ENCODE measurements around the gene COL4A1.

Gene COL4A1

GRCh38 chr13:110229905-110230563 lies 76.9 kb downstream of the COL4A1 start:
- no peak for TF ChIP-seq CTCF (IDR thresholded peaks at IDR 0.05; ENCODE audit: extremely low read depth, missing control alignments)
- no peak for DNase-seq (ENCODE audit: low spot score)

DNA sequence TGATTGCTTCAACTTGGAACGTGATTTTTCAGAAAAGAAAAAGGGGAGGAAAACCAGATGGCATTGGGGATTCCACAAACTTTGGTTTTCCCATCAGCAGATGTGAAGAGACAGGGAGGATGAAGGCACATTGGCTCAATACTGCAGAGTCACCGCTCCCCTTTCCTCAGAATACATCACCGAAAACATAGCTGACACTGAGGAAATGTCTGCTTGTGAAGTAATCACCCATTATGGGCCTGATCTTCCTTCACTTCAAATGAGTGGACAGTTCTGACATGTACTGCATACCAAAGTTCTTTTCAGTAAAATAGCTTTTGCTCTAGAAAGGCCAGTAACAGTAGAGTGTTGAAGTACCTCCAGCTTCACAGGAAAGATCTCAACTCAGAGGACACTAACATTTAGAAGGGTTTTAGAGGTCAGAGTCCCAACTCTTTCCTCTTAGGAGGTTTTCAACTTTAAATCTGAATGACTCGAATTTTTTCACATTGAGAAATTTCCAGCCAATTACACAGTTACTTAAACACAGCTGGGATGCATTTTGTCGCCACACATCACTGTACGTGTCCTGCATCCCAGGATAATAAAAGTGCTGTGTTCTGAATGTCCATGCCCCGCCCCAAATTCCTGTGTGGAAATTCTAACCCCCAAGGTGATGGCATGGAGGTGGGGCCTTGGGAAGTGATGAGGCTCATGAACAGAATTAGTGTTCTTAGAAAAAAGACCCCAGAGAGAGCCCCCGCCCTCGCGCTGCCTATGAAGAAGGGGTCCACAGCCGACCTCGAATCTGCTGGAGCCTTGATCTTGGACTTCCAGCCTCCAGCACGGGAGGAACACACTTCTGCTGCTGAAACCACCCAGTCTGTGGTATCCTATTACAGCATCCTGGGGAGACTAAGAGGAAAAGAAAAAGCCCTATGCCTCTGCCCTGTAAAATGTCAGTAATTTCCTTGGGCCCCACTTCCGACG lies 77.7 kb downstream of the COL4A1 start:
- no peak for TF ChIP-seq CTCF (IDR thresholded peaks at IDR 0.05; ENCODE audit: extremely low read depth, missing control alignments)
- no peak for DNase-seq (ENCODE audit: low spot score)

DNA sequence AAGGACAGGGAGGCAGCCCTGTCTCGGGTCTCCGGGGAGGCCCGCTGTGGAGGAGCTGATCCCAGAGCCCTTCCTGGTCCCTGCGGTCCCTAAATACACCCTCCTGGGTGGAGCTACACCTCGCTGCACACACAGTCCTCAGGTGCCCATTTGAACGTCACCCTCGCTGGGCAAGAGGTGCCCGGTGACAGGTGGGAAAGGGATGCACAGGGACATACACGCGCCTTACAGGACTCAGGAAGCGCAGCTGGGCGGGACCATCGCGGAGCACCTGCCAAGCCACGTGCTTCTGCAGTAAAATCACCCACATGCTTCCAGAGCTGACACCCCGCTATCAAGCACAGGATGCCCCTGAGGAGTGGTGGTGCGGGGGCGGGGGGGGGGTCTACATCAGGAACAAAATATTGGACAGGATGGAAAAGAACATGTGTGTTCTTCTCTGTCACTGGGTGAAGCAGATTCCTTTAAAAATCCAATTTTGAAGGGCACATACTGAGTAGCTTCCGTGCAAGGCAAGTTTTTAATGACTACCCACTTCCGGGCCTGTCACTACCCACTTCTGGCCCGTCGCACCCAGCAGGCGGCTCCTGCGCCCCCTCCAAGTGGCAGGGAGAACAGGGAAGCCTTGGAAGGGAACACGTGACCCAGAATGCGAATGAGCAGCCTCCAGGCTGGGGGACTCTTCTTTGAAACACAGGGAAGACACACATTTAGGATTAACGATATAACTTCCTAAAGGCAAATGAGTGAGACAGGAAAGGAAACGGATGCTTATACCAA lies 78.9 kb downstream of the COL4A1 start:
- no peak for TF ChIP-seq CTCF (IDR thresholded peaks at IDR 0.05; ENCODE audit: extremely low read depth, missing control alignments)
- DNase-seq (ENCODE audit: low spot score): no peak

- no peak for TF ChIP-seq CTCF (IDR thresholded peaks at IDR 0.05; ENCODE audit: extremely low read depth, missing control alignments)
- DNase-seq (ENCODE audit: low spot score): no peak
Measured at GRCh38 chr13:110227416-110227815, 79.5 kb downstream of the COL4A1 start.

- DNase-seq (ENCODE audit: low spot score): no peak
- TF ChIP-seq CTCF (IDR thresholded peaks at IDR 0.05; ENCODE audit: extremely low read depth, missing control alignments): no peak
Measured at GRCh38 chr13:110225609-110226574, 81.1 kb downstream of the COL4A1 start.

DNA sequence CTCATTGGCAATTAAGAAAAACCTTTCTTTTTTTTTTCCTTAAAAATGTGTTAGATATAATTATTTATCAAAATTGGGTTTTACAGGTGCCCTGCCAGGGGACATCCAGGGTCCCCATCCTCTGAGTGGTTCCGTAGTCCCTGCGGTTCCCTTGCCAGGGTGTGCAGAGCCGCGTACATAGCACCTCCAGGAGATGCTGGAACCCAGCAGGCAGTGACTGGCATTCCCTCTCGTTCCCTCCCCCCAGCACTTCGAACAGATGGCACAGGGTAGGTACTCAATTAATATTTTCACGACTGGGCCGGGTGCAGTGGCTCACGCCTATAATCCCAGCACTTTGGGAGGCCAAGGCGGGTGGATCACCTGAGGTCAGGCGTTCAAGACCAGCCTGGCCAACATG lies 82.0 kb downstream of the COL4A1 start:
- no peak for TF ChIP-seq CTCF (IDR thresholded peaks at IDR 0.05; ENCODE audit: extremely low read depth, missing control alignments)
- no peak for DNase-seq (ENCODE audit: low spot score)
